Measurements from ENCODE around the gene CNIH3. TPM values are rescaled to one million over a fixed set of nuclear protein-coding genes. Genes with fewer than 3 reads are reported as not detected.

The CNIH3 gene
- total and polyA plus RNA-seq, 2 of the 4 experiments (the other 2 are of a cell fraction): 2.0 to 2.9 TPM

- H4K20me1 ChIP-seq (ENCODE audit: insufficient read depth, low read length): no peaks in the 10 kb centered on the region
- 0 out of 2 replicates have a peak overlapping the region, but pooled peaks have one; percentile 43 for H3K23ac ChIP-seq (ENCODE audit: low read depth, low read length)
- 0% methylated on average over 4 of the region's 5 CpGs; no CpG with 5 or more reads in 1 of the 2 experiments for WGBS, 2 experiments (ENCODE audit: extremely low coverage in 2 of 2, insufficient read length in 1 of 2)
- H3K4me2 ChIP-seq (ENCODE audit: low read depth, low read length): peak overlapping the region; percentile 40; the same call in 1 of the 2 replicates
- peak; percentile 95 for DNase-seq
- H3K9ac ChIP-seq (ENCODE audit: low read depth, low read length): no peak overlapping the region
- peaks cover 28% of the 10 kb centered on the region for H3K4me1 ChIP-seq (ENCODE audit: control insufficient read depth, insufficient read depth, low read length)
- dilution Hi-C loops (cut with HindIII; ENCODE audit: low sequenced_read_pairs, unreplicated experiment): no loop called here
- peak overlapping the region; percentile 43; the same call in 1 of the 2 replicates for H3K56ac ChIP-seq (ENCODE audit: extremely low read depth, insufficient read depth, low read length)
- H3K4ac ChIP-seq (ENCODE audit: low read depth, low read length): peak overlapping the region; percentile 87
- peak; percentile 65 for ATAC-seq (ENCODE audit: low read depth)
- no TSS peak for BruUV-seq (replicated peaks)
- peaks cover 27% of the 10 kb centered on the region for H3K9me1 ChIP-seq (ENCODE audit: insufficient read depth, low read length)
- H2AK9ac ChIP-seq (replicated peaks; ENCODE audit: low read depth, low read length, poor library complexity): peak overlapping the region; percentile 31
- H2AFZ ChIP-seq (replicated peaks; ENCODE audit: low read length, poor library complexity): peak overlapping the region; percentile 63
- peak overlapping the region; percentile 78; the same call in 1 of the 3 replicates for H2BK15ac ChIP-seq (ENCODE audit: low read depth, low read length)
- H3K4me3 ChIP-seq (ENCODE audit: insufficient read depth, low read depth, low read length): no peak overlapping the region
- TF ChIP-seq RCOR1 (IDR thresholded peaks at IDR 0.05; ENCODE audit: insufficient replicate concordance, low read length) (peak; percentile 58), ELK1 (IDR thresholded peaks at IDR 0.05; ENCODE audit: borderline replicate concordance, low read depth, low read length) (no peak), BHLHE40 (IDR thresholded peaks at IDR 0.05; ENCODE audit: low read depth, low read length) (peak; percentile 27; the same call in 1 of the 2 replicates), SMC3 (IDR thresholded peaks at IDR 0.05; ENCODE audit: low read depth, low read length) (no peak), MAZ (IDR thresholded peaks at IDR 0.05; ENCODE audit: borderline replicate concordance, low read depth, low read length) (no peak), RAD21 (IDR thresholded peaks at IDR 0.05; ENCODE audit: low read length) (no peak), USF2 (IDR thresholded peaks at IDR 0.05; ENCODE audit: low read depth, low read length) (no peak), CEBPB (IDR thresholded peaks at IDR 0.05; ENCODE audit: low read depth, low read length) (peak; percentile 40; the same call in 1 of the 2 replicates), FOS (IDR thresholded peaks at IDR 0.05; ENCODE audit: low read depth, low read length) (0 out of 2 replicates have a peak, but pooled peaks have one; percentile 19), POLR2A (IDR thresholded peaks at IDR 0.05; ENCODE audit: low read depth, low read length) (no peak), CHD1 (IDR thresholded peaks at IDR 0.05; ENCODE audit: low read depth, low read length) (no peak)
- peak overlapping the region; percentile 8 to 85; a peak in 3 of 4 replicates for H4K8ac ChIP-seq (ENCODE audit: low read depth in 2 of 2, low read length in 2 of 2)
- POLR2A ChIA-PET (ENCODE audit: unreplicated experiment): interaction anchor here (0.6 kb wide), 2 partner anchors 14 to 15 kb away, joined by 3 read pairs; no protein-coding TSS in a partner anchor
- H2BK5ac ChIP-seq (ENCODE audit: low read depth, low read length, poor library complexity, severe bottlenecking): peak overlapping the region; percentile 83
- H3K9me3 ChIP-seq (ENCODE audit: control insufficient read depth, insufficient read depth, low read length): no peaks in the 10 kb centered on the region
- H4K5ac ChIP-seq (ENCODE audit: low read depth, low read length): peak overlapping the region; percentile 19; the same call in 1 of the 2 replicates
- peak overlapping the region; percentile 96 for H2BK20ac ChIP-seq (ENCODE audit: low read depth, low read length)
- no peaks in the 10 kb centered on the region for H3K36me3 ChIP-seq (ENCODE audit: control insufficient read depth, insufficient read depth, low read length)
- in situ Hi-C loops (cut with MboI; ENCODE audit: low sequenced_read_pairs): no loop called here
- peak overlapping the region; percentile 20; the same call in 1 of the 2 replicates for H3K14ac ChIP-seq (replicated peaks; ENCODE audit: low read depth, low read length)
- H3K18ac ChIP-seq (ENCODE audit: low read depth, low read length): peak overlapping the region; percentile 25
- peak overlapping the region; percentile 93 for H2AK5ac ChIP-seq (ENCODE audit: low read depth, low read length)
- CTCF ChIA-PET: no interaction called here
- H4K91ac ChIP-seq (ENCODE audit: insufficient read depth, low read depth, low read length): peak overlapping the region; percentile 75
- intact Hi-C loops (cut with micrococcal nuclease): no loop called here
- H3K79me1 ChIP-seq (ENCODE audit: low read depth in 1 of 2, low read length in 2 of 2): peaks cover 0 to 42% of the 10 kb centered on the region in 2 experiments; a peak in 2 of 4 replicates
- H3K27me3 ChIP-seq (ENCODE audit: control insufficient read depth, insufficient read depth, low read length): no peaks in the 10 kb centered on the region
- peak overlapping the region; percentile 91 for H2BK120ac ChIP-seq (ENCODE audit: low read depth, low read length)
- H3K27ac ChIP-seq (ENCODE audit: insufficient read depth, low read length): peak overlapping the region; percentile 8; the same call in 1 of the 2 replicates
Observed at GRCh38 chr1:224637515-224637914, 21.4 kb downstream of the CNIH3 start.

All from IMR-90 (cell line).